HG03457 (cell line): ENCODE results near the gene MYBPC3.
"Not testable (repeated sequence)": the region's sequence is repeated elsewhere in the genome, so short reads cannot be mapped to it uniquely, and the experiment has no call there.

ENCODE experiments used
- ATAC-seq: cut with Tn5 transposase; IDR thresholded peaks from one replicate; pipeline ENCODE4 v1.9.1; 2021; ENCODE audit warnings: moderate number of reproducible peaks; ENCODE audit not compliant: unreplicated experiment

The MYBPC3 gene

GRCh38 chr11:47327025-47327424 lies 25.5 kb downstream of the MYBPC3 start:
- ATAC-seq, result no peak

GRCh38 chr11:47326198-47326597 lies 26.3 kb downstream of the MYBPC3 start:
- no peak for ATAC-seq

- no peak for ATAC-seq
Observed at GRCh38 chr11:47325271-47326041, 27.0 kb downstream of the MYBPC3 start.

- no peak for ATAC-seq
Observed at GRCh38 chr11:47324520-47324919, 28.0 kb downstream of the MYBPC3 start.

- no peak for ATAC-seq
Observed at GRCh38 chr11:47318166-47318565, 34.3 kb downstream of the MYBPC3 start.

GRCh38 chr11:47317064-47317828 lies 35.3 kb downstream of the MYBPC3 start:
- ATAC-seq, result peak; percentile 78

- not testable (repeated sequence) for ATAC-seq
Observed at GRCh38 chr11:47316501-47316900, 36.0 kb downstream of the MYBPC3 start.

- ATAC-seq, result no peak
Observed at GRCh38 chr11:47314992-47315391, 37.5 kb downstream of the MYBPC3 start.

GRCh38 chr11:47308050-47308823 lies 44.3 kb downstream of the MYBPC3 start:
- no peak for ATAC-seq

GRCh38 chr11:47306484-47306844 lies 46.0 kb downstream of the MYBPC3 start:
- no peak for ATAC-seq

- ATAC-seq, result no peak
Observed at GRCh38 chr11:47305734-47306483, 46.6 kb downstream of the MYBPC3 start.

GRCh38 chr11:47302853-47303252 lies 49.6 kb downstream of the MYBPC3 start:
- no peak for ATAC-seq

- ATAC-seq, result no peak
Observed at GRCh38 chr11:47299078-47299477, 53.4 kb downstream of the MYBPC3 start.

GRCh38 chr11:47296045-47296444 lies 56.5 kb downstream of the MYBPC3 start:
- no peak for ATAC-seq

GRCh38 chr11:47295385-47295784 lies 57.1 kb downstream of the MYBPC3 start:
- no peak for ATAC-seq

GRCh38 chr11:47289856-47290255 lies 62.6 kb downstream of the MYBPC3 start:
- ATAC-seq, result no peak

- ATAC-seq, result no peak
Observed at GRCh38 chr11:47288066-47288465, 64.4 kb downstream of the MYBPC3 start.

GRCh38 chr11:47285969-47286770 lies 66.3 kb downstream of the MYBPC3 start:
- no peak for ATAC-seq

GRCh38 chr11:47284151-47284550 lies 68.4 kb downstream of the MYBPC3 start:
- ATAC-seq, result no peak

- no peak for ATAC-seq
Observed at GRCh38 chr11:47282462-47282861, 70.0 kb downstream of the MYBPC3 start.
